HepG2 (cell line): ENCODE measurements around the gene PDK3. TPM values are rescaled to one million over a fixed set of nuclear protein-coding genes. Genes with fewer than 3 reads are reported as not detected.
A peak's percentile ranks its signal among the peaks of the same experiment; 100 is the strongest.

Experiments used
- ATAC-seq: fragments of 200-7000 bp; cut with Tn5 transposase; 3 replicates; pipeline ENCODE4 v1.9.1; 2020; ENCODE audit warnings: mild to moderate bottlenecking, moderate library complexity
- BruUV-seq: library from RNA; stranded (reverse); fragments of 400-500 nt; replicated peaks from 2 replicates; lab custom pipeline; 2021; lab: Mats Ljungman, UMichigan
- CTCF ChIA-PET: fragments of 300-600 bp; formaldehyde crosslinking; extraction: SDS; loops from one replicate; lab custom pipeline; 2021; ENCODE audit warnings: low total read pairs, inconsistent platforms, low intra/inter-chr PET ratio; lab: Yijun Ruan, JAX
- POLR2A ChIA-PET: fragments of 350-600 bp; sonication (Branson Sonifier 250); formaldehyde crosslinking; loops from one replicate; lab custom pipeline; 2020; ENCODE audit warnings: antibody characterized with exemption, inconsistent platforms; lab: Yijun Ruan, JAX
- DNase-seq: peaks from one replicate; pipeline ENCODE4 v3.0.0-alpha.2; 2015; ENCODE audit warnings: low spot score
- FAIRE-seq: peaks from 3 replicates; lab custom pipeline; 2011; peaks lifted over from hg19 to GRCh38; lab: Jason Lieb, UNC
- H2AFZ ChIP-seq: one replicate; pipeline ENCODE4 v1.6.1; 2011; ENCODE audit warnings: low read length, inconsistent platforms
- H3K27ac ChIP-seq: fragments of 300-600 bp; 3 replicates; pipeline ENCODE4 v1.8.0; 2011; ENCODE audit warnings: mixed run types, mild to moderate bottlenecking, mixed read lengths, low read length, inconsistent platforms; ENCODE audit not compliant: insufficient read depth; ENCODE audit errors: extremely low read length
- H3K27me3 ChIP-seq, 2 experiments: fragments of 200-600 bp in 1 of 2; 2 replicates in 1 of 2; 3 replicates in 1 of 2; pipeline versions ENCODE4 v1.6.0 to v1.8.0; 2011; ENCODE audit warnings: low read length in 2 of 2, mild to moderate bottlenecking in 2 of 2, moderate library complexity in 2 of 2, inconsistent platforms in 1 of 2; ENCODE audit not compliant: insufficient read depth in 2 of 2, control insufficient read depth in 1 of 2
- H3K36me3 ChIP-seq, 2 experiments: fragments of 200-600 bp in 1 of 2; replicated peaks in 1 of 2; 2 replicates in 1 of 2; 3 replicates in 1 of 2; pipeline versions ENCODE4 v1.5.1 to v1.8.0; 2011; ENCODE audit warnings: low read length in 2 of 2, inconsistent platforms in 1 of 2; ENCODE audit not compliant: insufficient read depth in 2 of 2, control insufficient read depth in 1 of 2
- H3K4me1 ChIP-seq: 2 replicates; pipeline ENCODE4 v1.5.1; 2012; ENCODE audit warnings: low read length, inconsistent platforms; ENCODE audit not compliant: insufficient read depth
- H3K4me2 ChIP-seq: 2 replicates; pipeline ENCODE4 v1.6.0; 2011; ENCODE audit warnings: low read depth, low read length, inconsistent platforms
- H3K4me3 ChIP-seq, 3 experiments: fragments of 200-600 bp in 1 of 3; sonication (generic), shearing (Covaris generic) in 1 of 3; replicated peaks in 1 of 3; 2 replicates each; pipeline ENCODE4 v1.5.1; 2011 to 2016; ENCODE audit warnings: low read length in 3 of 3, inconsistent platforms in 2 of 3, low read depth in 2 of 3, mild to moderate bottlenecking in 2 of 3, control low read depth in 1 of 3, mixed read lengths in 1 of 3; ENCODE audit not compliant: insufficient read depth in 1 of 3
- H3K79me2 ChIP-seq: one replicate; pipeline ENCODE4 v1.6.1; 2011; ENCODE audit warnings: low read length, inconsistent platforms; ENCODE audit not compliant: insufficient read depth
- H3K9ac ChIP-seq: 2 replicates; pipeline ENCODE4 v1.6.0; 2011; ENCODE audit warnings: mild to moderate bottlenecking, low read depth, low read length, inconsistent platforms; ENCODE audit not compliant: insufficient read depth
- H3K9me3 ChIP-seq: 2 replicates; pipeline ENCODE4 v1.5.1; 2012; ENCODE audit warnings: mild to moderate bottlenecking, low read length
- H4K20me1 ChIP-seq: 2 replicates; pipeline ENCODE4 v1.6.0; 2011; ENCODE audit warnings: inconsistent platforms, mild to moderate bottlenecking, low read length, moderate library complexity; ENCODE audit not compliant: insufficient read depth
- AKAP8 ChIP-seq: sonication (generic); formaldehyde crosslinking; IDR thresholded peaks from 2 replicates; pipeline ENCODE4 v1.5.1; 2020; ENCODE audit warnings: mild to moderate bottlenecking, missing genetic modification reagents
- FOXM1 ChIP-seq: sonication (generic); formaldehyde crosslinking; IDR thresholded peaks from 2 replicates; pipeline ENCODE4 v1.5.0; 2020; ENCODE audit warnings: missing genetic modification reagents
- LCORL ChIP-seq, 2 experiments: fragments of 450-650 bp in 1 of 2; sonication (generic) in 1 of 2; formaldehyde crosslinking in 1 of 2; IDR thresholded peaks; 2 replicates each; pipeline versions ENCODE4 v1.5.0 to v1.6.1; 2017 to 2020; ENCODE audit warnings: antibody characterized with exemption in 1 of 2, missing genetic modification reagents in 1 of 2
- NFE2L1 ChIP-seq: sonication (generic); formaldehyde crosslinking; IDR thresholded peaks from 2 replicates; pipeline ENCODE4 v1.4.0; 2020; ENCODE audit warnings: missing genetic modification reagents, mild to moderate bottlenecking, borderline replicate concordance
- NFE2L2 ChIP-seq: fragments of 150-350 bp; IDR thresholded peaks from 2 replicates; pipeline ENCODE4 v1.6.1; 2014; ENCODE audit warnings: low read length
- PTBP1 ChIP-seq: fragments of 200-400 bp; formaldehyde crosslinking; IDR thresholded peaks from 2 replicates; pipeline ENCODE4 v1.6.1; 2018; ENCODE audit warnings: low read length, low read depth; ENCODE audit not compliant: poor library complexity, severe bottlenecking
- SNAPC2 ChIP-seq: sonication (generic); formaldehyde crosslinking; IDR thresholded peaks from 2 replicates; pipeline ENCODE4 v1.8.1; 2022; ENCODE audit warnings: mild to moderate bottlenecking, missing genetic modification reagents
- SP4 ChIP-seq: sonication (generic); formaldehyde crosslinking; IDR thresholded peaks from 2 replicates; pipeline ENCODE4 v1.8.1; 2023; ENCODE audit warnings: mild to moderate bottlenecking, missing genetic modification reagents
- STAG1 ChIP-seq: sonication (generic); formaldehyde crosslinking; IDR thresholded peaks from 2 replicates; pipeline ENCODE4 v1.4.0; 2020; ENCODE audit warnings: missing genetic modification reagents
- ZNF282 ChIP-seq: fragments of 450-650 bp; IDR thresholded peaks from 2 replicates; pipeline ENCODE4 v1.6.1; 2018; ENCODE audit not compliant: partially characterized antibody
- ZNF383 ChIP-seq: sonication (generic); formaldehyde crosslinking; IDR thresholded peaks from 2 replicates; pipeline ENCODE4 v1.4.0; 2020; ENCODE audit warnings: missing genetic modification reagents, mild to moderate bottlenecking, borderline replicate concordance
- ZNF510 ChIP-seq: sonication (generic); formaldehyde crosslinking; IDR thresholded peaks from 2 replicates; pipeline ENCODE4 v1.4.0; 2020; ENCODE audit warnings: low read depth, mild to moderate bottlenecking, missing genetic modification reagents
- ZNF766 ChIP-seq: sonication (generic); formaldehyde crosslinking; IDR thresholded peaks from 2 replicates; pipeline ENCODE4 v1.5.0; 2020; ENCODE audit warnings: missing genetic modification reagents, borderline replicate concordance
- ZNF790 ChIP-seq: sonication (generic); formaldehyde crosslinking; IDR thresholded peaks from 2 replicates; pipeline ENCODE4 v1.8.0; 2022; ENCODE audit warnings: missing genetic modification reagents, mild to moderate bottlenecking, borderline replicate concordance
- WGBS: methylation state at CpG from one replicate; pipeline ENCODE4 v1.1.6; 2017; ENCODE audit warnings: low lambda C conversion rate; 5-methylcytosine and 5-hydroxymethylcytosine counted together
- in situ Hi-C: cut with HindIII; loops from 2 replicates; pipeline ENCODE4 v1.10.0; 2017; ENCODE audit warnings: low pct_unique_long_range_greater_than_20kb; ENCODE audit not compliant: extremely low pct_ligation_motif_present
- intact Hi-C: fragments of 100-400 bp; cut with micrococcal nuclease; formaldehyde crosslinking; loops from one replicate; pipeline ENCODE4 v1.10.0; 2022; ENCODE audit not compliant: unreplicated experiment
- polyA plus RNA-seq, 8 experiments: library from polyadenylated mRNA; depleted of rRNA in 3 of 8; stranded (reverse) in 7 of 8; unstranded in 1 of 8; fragments of >200 nt; fragmentation: Illumina TruSeq in 4 of 8; extraction: Trizol in 4 of 8; gene quantifications; 2 replicates each; pipeline versions ENCODE4 v1.2.1 to v1.2.3, GENCODE V29; 2011 to 2016; ENCODE audit warnings: low read depth in 4 of 8, missing spikeins in 1 of 8, mixed read lengths in 1 of 8; ENCODE audit not compliant: insufficient read depth in 1 of 8
- total RNA-seq, 5 experiments: library from RNA; depleted of rRNA; stranded (reverse); fragments of >200 nt; fragmentation: Illumina TruSeq; extraction: Trizol; gene quantifications; 2 replicates each; pipeline ENCODE4 v1.2.3, GENCODE V29; 2016; ENCODE audit warnings: low read depth in 1 of 5
- TF ChIP-seq, protein P1 (sequence below): sonication (generic); formaldehyde crosslinking; IDR thresholded peaks from 2 replicates; pipeline ENCODE4 v1.4.0; 2020; ENCODE audit warnings: mild to moderate bottlenecking, missing genetic modification reagents
- TF ChIP-seq, protein P2 (sequence below): sonication (generic); formaldehyde crosslinking; conservative IDR thresholded peaks from 2 replicates; pipeline ENCODE4 v1.8.0; 2022; ENCODE audit warnings: low read depth, missing genetic modification reagents

PDK3 gene
- total and polyA plus RNA-seq, 2 of the 13 experiments (the other 11 are each of a cell fraction or from before 2014, with no cell fraction given): 9.1 to 10.5 TPM

DNA sequence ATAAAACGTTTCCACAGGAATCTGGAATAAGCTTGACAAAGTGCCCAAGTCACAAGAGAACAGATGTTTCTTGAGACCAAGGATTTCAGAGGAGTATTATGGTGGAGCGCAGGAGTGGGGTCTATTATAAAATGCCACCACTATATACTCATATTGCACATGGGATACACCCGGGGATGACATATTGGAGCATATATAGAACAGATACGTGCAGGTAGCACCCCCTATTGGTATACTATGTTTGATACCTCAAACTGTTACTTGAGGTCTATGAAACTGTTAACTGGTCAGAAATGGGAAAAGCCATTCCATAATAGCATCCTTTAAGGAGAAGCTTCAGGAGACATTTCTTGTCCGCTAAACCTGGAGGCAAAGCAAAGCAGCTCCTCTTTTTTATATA, 96.0 kb downstream of the PDK3 start:
- H3K27ac ChIP-seq: no peak overlapping the region
- ChIA-PET POLR2A (no interaction called here), CTCF (no interaction called here)
- H3K79me2 ChIP-seq: no peaks in the 10 kb centered on the region
- H3K4me2 ChIP-seq: no peak overlapping the region
- in situ Hi-C loops: no loop called here
- H2AFZ ChIP-seq: no peak overlapping the region
- no peaks in the 10 kb centered on the region for H3K4me1 ChIP-seq
- intact Hi-C loops: no loop called here
- no peak overlapping the region for H3K4me3 ChIP-seq
- no peak overlapping the region for H3K9ac ChIP-seq
- ATAC-seq: no peak
- no peak for DNase-seq
- BruUV-seq: no TSS peak
- H3K36me3 ChIP-seq: no peaks in the 10 kb centered on the region; a peak in 2 of 5 replicates
- peak; percentile 14; the same call in 1 of the 2 replicates for TF ChIP-seq STAG1 (CRISPR knock-in tag)
- no peak for TF ChIP-seq AKAP8 (CRISPR knock-in tag)
- no peak for FAIRE-seq
- no peaks in the 10 kb centered on the region for H4K20me1 ChIP-seq
- no peaks in the 10 kb centered on the region for H3K27me3 ChIP-seq
- WGBS: 72% methylated on average over 5 of the region's 5 CpGs
- H3K9me3 ChIP-seq: no peaks in the 10 kb centered on the region

DNA sequence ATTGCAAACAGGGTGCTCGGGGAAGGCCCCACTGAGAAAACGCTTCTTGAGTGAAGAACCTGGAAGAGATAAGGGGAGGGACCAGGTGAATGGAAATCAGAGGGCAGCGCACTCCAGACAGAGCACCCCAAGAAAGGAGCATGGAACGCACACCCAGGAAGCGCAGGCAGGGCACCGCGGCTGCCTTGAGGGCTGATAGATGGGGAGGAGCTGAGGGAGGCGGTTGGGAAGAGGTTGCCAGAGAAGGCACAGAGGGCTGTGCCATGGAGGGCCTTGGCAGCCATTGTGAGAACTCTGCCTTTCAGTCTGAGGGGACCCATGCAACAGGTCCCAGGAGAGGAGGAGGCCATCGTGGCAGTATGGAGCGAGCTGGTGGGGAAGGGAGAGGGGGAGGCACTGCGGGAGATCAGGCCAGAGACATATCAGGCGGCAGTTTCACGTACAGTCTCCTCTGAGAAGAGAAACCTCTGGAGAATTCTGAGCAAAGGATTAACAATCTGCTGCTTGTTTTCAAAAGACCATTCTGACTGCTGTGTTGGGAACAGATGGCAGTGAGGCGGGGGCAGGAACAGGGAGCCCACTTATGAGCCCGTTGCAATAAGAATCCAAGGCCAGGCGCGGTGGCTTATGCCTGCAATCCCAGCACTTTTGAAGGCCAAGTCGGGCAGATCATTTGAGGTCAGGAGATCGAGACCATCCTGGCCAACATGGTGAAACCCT, 98.4 kb downstream of the PDK3 start:
- ChIA-PET POLR2A (no interaction called here), CTCF (no interaction called here)
- in situ Hi-C loops (no loop called here), intact Hi-C loops (no loop called here)
- H3K4me3 ChIP-seq: no peak overlapping the region
- no peak overlapping the region for H2AFZ ChIP-seq
- no peaks in the 10 kb centered on the region; a peak in 2 of 5 replicates for H3K36me3 ChIP-seq
- H3K79me2 ChIP-seq: no peaks in the 10 kb centered on the region
- no peak overlapping the region for H3K9ac ChIP-seq
- H3K4me2 ChIP-seq: no peak overlapping the region
- 93% methylated on average over 12 of the region's 19 CpGs for WGBS
- FAIRE-seq (no peak), ATAC-seq (no peak), DNase-seq (no peak)
- no peaks in the 10 kb centered on the region for H3K9me3 ChIP-seq
- BruUV-seq: no TSS peak
- no peaks in the 10 kb centered on the region for H3K4me1 ChIP-seq
- H4K20me1 ChIP-seq: no peaks in the 10 kb centered on the region
- no peaks in the 10 kb centered on the region for H3K27me3 ChIP-seq
- H3K27ac ChIP-seq: no peak overlapping the region
- TF ChIP-seq ZNF383 (CRISPR knock-in tag) (no peak), SNAPC2 (CRISPR knock-in tag) (no peak), ZNF282 (no peak), FOXM1 (CRISPR knock-in tag) (no peak), ZNF790 (CRISPR knock-in tag) (no peak), ZNF510 (CRISPR knock-in tag) (no peak), LCORL (IDR thresholded peaks at IDR 0.05) (no peak), LCORL (CRISPR knock-in tag; IDR thresholded peaks at IDR 0.05) (no peak), ZNF766 (CRISPR knock-in tag) (no peak), SP4 (no peak), PTBP1 (no peak), NFE2L2 (no peak), NFE2L1 (CRISPR knock-in tag) (no peak)
- TF ChIP-seq, protein P1, sequence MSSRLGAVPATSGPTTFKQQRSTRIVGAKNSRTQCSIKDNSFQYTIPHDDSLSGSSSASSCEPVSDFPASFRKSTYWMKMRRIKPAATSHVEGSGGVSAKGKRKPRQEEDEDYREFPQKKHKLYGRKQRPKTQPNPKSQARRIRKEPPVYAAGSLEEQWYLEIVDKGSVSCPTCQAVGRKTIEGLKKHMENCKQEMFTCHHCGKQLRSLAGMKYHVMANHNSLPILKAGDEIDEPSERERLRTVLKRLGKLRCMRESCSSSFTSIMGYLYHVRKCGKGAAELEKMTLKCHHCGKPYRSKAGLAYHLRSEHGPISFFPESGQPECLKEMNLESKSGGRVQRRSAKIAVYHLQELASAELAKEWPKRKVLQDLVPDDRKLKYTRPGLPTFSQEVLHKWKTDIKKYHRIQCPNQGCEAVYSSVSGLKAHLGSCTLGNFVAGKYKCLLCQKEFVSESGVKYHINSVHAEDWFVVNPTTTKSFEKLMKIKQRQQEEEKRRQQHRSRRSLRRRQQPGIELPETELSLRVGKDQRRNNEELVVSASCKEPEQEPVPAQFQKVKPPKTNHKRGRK (CRISPR knock-in tag): no peak
- TF ChIP-seq, protein P2, sequence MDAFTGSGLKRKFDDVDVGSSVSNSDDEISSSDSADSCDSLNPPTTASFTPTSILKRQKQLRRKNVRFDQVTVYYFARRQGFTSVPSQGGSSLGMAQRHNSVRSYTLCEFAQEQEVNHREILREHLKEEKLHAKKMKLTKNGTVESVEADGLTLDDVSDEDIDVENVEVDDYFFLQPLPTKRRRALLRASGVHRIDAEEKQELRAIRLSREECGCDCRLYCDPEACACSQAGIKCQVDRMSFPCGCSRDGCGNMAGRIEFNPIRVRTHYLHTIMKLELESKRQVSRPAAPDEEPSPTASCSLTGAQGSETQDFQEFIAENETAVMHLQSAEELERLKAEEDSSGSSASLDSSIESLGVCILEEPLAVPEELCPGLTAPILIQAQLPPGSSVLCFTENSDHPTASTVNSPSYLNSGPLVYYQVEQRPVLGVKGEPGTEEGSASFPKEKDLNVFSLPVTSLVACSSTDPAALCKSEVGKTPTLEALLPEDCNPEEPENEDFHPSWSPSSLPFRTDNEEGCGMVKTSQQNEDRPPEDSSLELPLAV (CRISPR knock-in tag): no peak
